Colonic mucosa (tissue), 4 donors: ENCODE measurements around the gene WDFY4. TPM values are rescaled to one million over a fixed set of nuclear protein-coding genes. Genes with fewer than 3 reads are reported as not detected.

Experiments
- DNase-seq: peaks from one replicate; pipeline ENCODE4 v3.0.0-alpha.2; 2020
- H3K27ac ChIP-seq: fragments of 200-600 bp; one replicate; pipeline ENCODE4 v1.8.0; 2021
- H3K27me3 ChIP-seq: fragments of 200-600 bp; one replicate; pipeline ENCODE4 v1.8.0; 2021
- H3K36me3 ChIP-seq: fragments of 200-600 bp; one replicate; pipeline ENCODE4 v1.8.0; 2021
- H3K4me1 ChIP-seq: fragments of 200-600 bp; one replicate; pipeline ENCODE4 v1.8.0; 2021; ENCODE audit warnings: mild to moderate bottlenecking
- H3K4me3 ChIP-seq: fragments of 200-600 bp; one replicate; pipeline ENCODE4 v1.8.0; 2021
- H3K9ac ChIP-seq, 2 donors: one replicate each; pipeline ENCODE4 v1.7.0; 2013; ENCODE audit warnings: control low read depth in 2 of 2, low read depth in 2 of 2, low read length in 2 of 2
- H3K9me3 ChIP-seq: fragments of 200-600 bp; one replicate; pipeline ENCODE4 v1.8.0; 2021
- intact Hi-C: fragments of 100-400 bp; cut with DNase I; formaldehyde crosslinking; loops from one replicate; pipeline ENCODE4 v1.14.1; 2022
- total RNA-seq, 2 donors: library from RNA; stranded (reverse); fragmentation: NEBNext Ultra II Directional in 1 of 2; extraction: Animal tissue kit (Norgen Biotek cat#: 25700) in 1 of 2; gene quantifications; one replicate each; pipeline ENCODE4 v1.2.1, GENCODE V29; 2021
- TF ChIP-seq, protein P1 (sequence below): fragments of 200-600 bp; IDR thresholded peaks from one replicate; pipeline ENCODE4 v1.8.0; 2022; ENCODE audit warnings: antibody characterized with exemption, mild to moderate bottlenecking
- donor health status: healthy.
- donor health status: DM: no; HTN: no; CAD: no.
- donor health status: DM: no; HTN: no; CAD: no.

WDFY4 gene
- total RNA-seq, 2 donors from 2014 or later, result 1.5 to 1.6 TPM

DNA sequence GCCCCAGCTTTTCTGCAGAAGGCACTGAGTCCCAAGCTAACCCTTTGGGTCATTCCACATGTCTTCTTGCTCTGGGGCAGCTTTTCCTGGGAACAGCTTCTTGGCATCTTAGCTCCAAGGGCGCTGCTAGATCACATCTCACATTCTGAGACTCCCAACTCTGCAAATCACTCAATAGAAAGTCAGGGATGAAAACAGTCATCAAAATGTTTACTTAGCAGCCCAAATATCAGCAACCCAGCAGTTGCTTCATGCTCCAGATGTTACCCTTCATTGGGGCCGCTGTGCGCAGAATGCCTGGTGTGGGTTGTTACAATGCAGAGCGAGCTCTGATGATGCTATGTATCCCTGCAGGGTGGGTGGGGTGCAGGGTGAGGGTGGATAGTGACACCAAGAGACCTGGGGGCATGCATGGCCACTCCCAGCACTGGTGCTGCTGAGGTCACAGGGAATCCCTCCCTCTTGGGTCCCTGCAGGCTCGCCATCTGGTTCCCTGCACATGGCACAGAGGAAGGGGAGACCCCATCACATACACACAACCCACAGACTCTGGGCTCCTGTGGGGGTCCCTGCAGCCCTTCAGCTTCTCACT lies 19.0 kb downstream of the WDFY4 start:
- H3K27ac ChIP-seq, result no peak overlapping the region
- no peaks in the 10 kb centered on the region for H3K9me3 ChIP-seq
- H3K4me1 ChIP-seq, result no peaks in the 10 kb centered on the region
- H3K9ac ChIP-seq, result no peak overlapping the region
- no peaks in the 10 kb centered on the region for H3K36me3 ChIP-seq
- no peak overlapping the region for H3K4me3 ChIP-seq
- TF ChIP-seq, protein P1, sequence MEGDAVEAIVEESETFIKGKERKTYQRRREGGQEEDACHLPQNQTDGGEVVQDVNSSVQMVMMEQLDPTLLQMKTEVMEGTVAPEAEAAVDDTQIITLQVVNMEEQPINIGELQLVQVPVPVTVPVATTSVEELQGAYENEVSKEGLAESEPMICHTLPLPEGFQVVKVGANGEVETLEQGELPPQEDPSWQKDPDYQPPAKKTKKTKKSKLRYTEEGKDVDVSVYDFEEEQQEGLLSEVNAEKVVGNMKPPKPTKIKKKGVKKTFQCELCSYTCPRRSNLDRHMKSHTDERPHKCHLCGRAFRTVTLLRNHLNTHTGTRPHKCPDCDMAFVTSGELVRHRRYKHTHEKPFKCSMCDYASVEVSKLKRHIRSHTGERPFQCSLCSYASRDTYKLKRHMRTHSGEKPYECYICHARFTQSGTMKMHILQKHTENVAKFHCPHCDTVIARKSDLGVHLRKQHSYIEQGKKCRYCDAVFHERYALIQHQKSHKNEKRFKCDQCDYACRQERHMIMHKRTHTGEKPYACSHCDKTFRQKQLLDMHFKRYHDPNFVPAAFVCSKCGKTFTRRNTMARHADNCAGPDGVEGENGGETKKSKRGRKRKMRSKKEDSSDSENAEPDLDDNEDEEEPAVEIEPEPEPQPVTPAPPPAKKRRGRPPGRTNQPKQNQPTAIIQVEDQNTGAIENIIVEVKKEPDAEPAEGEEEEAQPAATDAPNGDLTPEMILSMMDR, result no peak
- intact Hi-C loops, result no loop called here
- DNase-seq, result no peak
- H3K27me3 ChIP-seq, result no peaks in the 10 kb centered on the region

DNA sequence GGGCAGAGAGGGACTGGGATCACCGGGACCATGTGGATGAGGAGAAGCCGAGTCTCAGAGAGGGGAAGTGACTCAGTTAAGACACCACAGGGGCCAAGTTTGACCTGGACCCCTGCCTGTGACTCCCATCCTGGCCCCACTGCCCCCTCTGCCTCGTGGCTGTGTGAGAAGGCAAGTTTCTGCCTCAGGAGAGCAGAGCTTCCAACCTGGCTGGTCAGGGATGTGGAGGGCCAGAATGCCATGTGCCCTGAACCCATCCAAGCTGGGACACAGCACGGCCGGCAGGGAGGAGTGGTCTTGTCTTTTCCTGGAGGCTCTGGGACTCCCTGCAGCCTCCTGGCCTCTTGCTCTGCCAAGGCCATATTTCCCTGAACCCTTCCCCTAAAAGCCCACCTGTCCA lies 19.5 kb downstream of the WDFY4 start:
- H3K36me3 ChIP-seq, result no peaks in the 10 kb centered on the region
- no peaks in the 10 kb centered on the region for H3K9me3 ChIP-seq
- intact Hi-C loops, result no loop called here
- H3K4me1 ChIP-seq, result no peaks in the 10 kb centered on the region
- no peak overlapping the region for H3K4me3 ChIP-seq
- no peak for DNase-seq
- H3K27ac ChIP-seq, result no peak overlapping the region
- TF ChIP-seq, protein P1, result no peak
- no peak overlapping the region for H3K9ac ChIP-seq
- H3K27me3 ChIP-seq, result no peaks in the 10 kb centered on the region

DNA sequence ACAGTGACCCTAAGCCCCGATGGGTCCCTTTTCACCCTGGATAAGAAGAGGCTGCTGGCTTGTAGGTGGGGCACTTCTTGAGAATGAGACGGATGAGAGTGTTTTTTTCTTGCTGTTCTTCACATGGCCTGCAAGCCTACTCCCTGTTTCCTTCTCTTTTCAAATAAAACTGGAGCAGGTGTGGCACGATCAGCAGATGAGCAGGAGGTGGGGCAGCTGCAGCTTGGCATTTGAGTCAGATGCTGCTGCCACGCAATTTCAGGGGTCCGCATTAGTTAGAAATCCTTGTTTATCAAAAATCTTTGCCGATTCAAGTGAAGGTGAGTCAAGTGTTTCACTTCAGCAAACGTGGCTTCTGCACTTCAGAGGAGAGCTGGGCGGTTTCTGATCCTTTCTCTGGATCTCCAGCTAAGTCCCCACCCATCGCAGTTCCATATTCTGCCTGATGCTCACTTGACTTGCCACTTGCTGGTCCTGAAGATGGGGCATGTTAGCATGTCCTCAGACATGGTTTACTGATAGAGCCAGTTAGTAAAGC lies 20.8 kb downstream of the WDFY4 start:
- Histone ChIP-seq H3K27me3 (no peaks in the 10 kb centered on the region), H3K4me3 (no peak overlapping the region), H3K9me3 (no peaks in the 10 kb centered on the region), H3K36me3 (no peaks in the 10 kb centered on the region), H3K4me1 (no peaks in the 10 kb centered on the region), H3K27ac (no peak overlapping the region), H3K9ac (no peak overlapping the region)
- DNase-seq, result no peak
- TF ChIP-seq, protein P1, result no peak
- intact Hi-C loops, result no loop called here

DNA sequence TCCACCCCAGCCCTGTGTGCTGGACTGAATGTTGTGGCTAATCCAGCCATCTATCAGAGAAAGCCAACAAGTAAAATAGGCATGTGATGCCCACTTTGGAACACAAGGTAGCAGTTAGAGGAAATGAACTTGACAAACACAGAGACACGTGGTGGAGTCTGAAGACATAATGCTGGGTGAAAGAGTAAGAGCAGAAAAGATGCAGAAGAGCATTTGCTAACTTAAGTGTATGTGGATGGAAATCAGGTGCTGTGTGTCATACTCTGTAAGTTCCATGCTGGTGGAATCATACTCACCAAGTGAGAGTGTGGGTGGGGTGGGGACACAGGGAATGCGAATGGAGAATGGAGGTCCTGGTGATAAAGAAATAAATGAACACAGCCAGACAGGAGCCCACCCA lies 22.8 kb downstream of the WDFY4 start:
- no peak for DNase-seq
- H3K4me1 ChIP-seq, result no peaks in the 10 kb centered on the region
- no peaks in the 10 kb centered on the region for H3K9me3 ChIP-seq
- no peaks in the 10 kb centered on the region for H3K36me3 ChIP-seq
- no peak overlapping the region for H3K9ac ChIP-seq
- no peak overlapping the region for H3K27ac ChIP-seq
- TF ChIP-seq, protein P1, result no peak
- H3K27me3 ChIP-seq, result no peaks in the 10 kb centered on the region
- intact Hi-C loops, result no loop called here
- H3K4me3 ChIP-seq, result no peak overlapping the region

DNA sequence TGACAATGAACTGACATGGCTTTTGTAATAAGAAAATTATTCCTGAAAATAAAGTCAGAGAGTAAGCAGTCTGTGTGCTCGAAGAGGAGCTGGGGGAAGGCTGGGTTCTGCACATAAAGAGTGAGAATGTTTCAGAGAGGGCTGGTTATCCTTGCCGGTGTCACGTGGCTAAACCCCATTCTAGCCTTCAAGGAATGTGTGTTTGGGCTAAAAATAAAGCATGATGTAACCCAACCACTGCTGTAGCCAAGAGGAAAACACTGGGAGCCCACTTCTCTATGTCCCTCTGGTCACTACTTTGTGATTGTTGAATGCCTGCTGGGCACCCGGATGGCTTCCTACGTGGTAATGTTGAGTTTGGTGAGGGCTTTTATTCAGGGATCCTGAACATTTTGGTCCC lies 23.5 kb downstream of the WDFY4 start:
- intact Hi-C loops, result no loop called here
- H3K36me3 ChIP-seq, result no peaks in the 10 kb centered on the region
- H3K27me3 ChIP-seq, result no peaks in the 10 kb centered on the region
- no peak overlapping the region for H3K9ac ChIP-seq
- TF ChIP-seq, protein P1, result no peak
- no peaks in the 10 kb centered on the region for H3K4me1 ChIP-seq
- no peak overlapping the region for H3K27ac ChIP-seq
- DNase-seq, result no peak
- H3K4me3 ChIP-seq, result no peak overlapping the region
- H3K9me3 ChIP-seq, result no peaks in the 10 kb centered on the region
